ENCODE results near the gene HOATZ.

Gene HOATZ

GRCh38 chr11:111514216-111515031, at the start of gene HOATZ:
HOATZ (plus strand) TSS chr11:111514778; CDS start chr11:111514785, 7 bp downstream.
- DNase-seq, result peak; percentile 38

DNA sequence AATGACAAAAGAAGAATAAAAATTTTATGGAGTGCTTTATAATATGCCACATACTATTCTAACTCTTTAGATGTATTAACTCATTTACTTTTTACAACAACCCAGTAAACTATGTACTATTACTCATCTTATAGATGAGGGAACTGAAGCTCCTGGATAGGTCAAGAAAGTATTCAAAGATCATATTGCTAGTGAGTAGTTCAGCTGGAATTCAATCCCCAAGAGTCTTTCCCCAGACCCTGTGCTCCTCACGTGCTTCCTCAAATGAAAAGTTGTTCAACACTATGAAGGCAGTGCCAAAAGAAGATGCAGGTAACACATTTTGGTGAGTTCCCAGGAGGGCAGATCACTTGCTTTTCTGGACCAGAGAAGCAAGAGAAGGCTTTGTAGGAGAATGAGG, 49.2 kb upstream of the HOATZ start:
- DNase-seq, result peak; percentile 86

GRCh38 chr11:111466615-111467014, 48.0 kb upstream of the HOATZ start:
- no peak for DNase-seq

- peak; percentile 65 for DNase-seq
Observed at GRCh38 chr11:111469200-111469599, 45.4 kb upstream of the HOATZ start.

GRCh38 chr11:111472228-111472627, 42.4 kb upstream of the HOATZ start:
- DNase-seq, result peak; percentile 11

DNA sequence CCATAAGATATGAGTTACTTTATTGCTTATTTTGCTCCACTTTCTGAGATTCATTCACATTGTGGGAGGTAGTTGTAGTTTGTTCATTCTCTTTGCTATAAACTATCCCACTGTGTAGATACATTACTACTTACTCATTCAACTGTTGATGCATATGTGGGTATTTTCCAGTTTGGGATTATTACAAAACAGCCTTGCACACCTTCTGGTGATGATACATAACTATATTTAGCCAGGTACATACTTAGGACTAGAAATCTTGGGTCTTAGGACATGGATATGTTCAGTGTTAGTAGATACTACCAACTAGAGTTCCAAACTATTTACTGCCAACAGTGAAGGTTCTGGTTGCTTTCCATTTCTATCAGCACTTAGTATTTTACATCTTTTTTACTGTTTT, 40.1 kb upstream of the HOATZ start:
- DNase-seq, result no peak

DNA sequence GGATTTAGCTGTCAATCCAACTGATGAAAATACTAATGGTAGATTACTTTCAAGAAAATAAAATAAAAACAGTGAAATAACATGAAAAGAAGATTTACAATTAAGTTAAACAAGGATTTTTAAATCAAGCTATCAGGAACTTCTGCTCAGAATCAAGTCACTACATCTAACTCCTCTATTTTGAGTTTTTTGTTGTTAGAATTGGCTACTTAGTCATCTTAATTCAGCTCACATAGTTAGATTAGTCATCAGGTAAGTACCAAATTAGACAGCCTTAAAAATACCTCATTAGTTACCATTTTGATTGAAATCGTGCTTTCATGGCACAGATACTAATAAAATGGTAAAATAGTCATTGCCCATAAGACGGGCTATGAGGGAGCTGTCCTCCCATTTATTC, 38.2 kb upstream of the HOATZ start:
- peak; percentile 36 for DNase-seq

DNA sequence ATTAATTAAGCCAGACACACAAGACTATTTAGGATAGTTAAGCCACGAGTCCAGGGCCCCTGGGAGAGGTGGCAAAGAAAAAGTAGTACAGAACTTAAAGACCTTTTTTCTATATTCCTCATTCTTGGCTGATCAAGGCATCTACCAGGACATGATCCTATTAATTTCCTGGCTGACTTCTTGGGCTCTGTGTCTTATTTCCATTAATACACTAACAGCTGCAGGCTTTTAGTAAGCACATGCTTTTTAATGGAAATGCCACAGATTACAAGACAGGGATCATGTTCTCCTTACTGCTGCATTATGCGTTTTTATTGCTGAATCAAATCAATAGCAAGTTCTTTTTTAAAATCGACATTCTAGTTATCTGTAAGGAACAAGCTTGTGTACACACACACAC, 37.6 kb upstream of the HOATZ start:
- no peak for DNase-seq

- DNase-seq, result no peak
Observed at GRCh38 chr11:111477898-111478297, 36.7 kb upstream of the HOATZ start.

GRCh38 chr11:111479666-111480065, 34.9 kb upstream of the HOATZ start:
- DNase-seq, result no peak

- no peak for DNase-seq
Observed at GRCh38 chr11:111483431-111483830, 31.1 kb upstream of the HOATZ start.

DNA sequence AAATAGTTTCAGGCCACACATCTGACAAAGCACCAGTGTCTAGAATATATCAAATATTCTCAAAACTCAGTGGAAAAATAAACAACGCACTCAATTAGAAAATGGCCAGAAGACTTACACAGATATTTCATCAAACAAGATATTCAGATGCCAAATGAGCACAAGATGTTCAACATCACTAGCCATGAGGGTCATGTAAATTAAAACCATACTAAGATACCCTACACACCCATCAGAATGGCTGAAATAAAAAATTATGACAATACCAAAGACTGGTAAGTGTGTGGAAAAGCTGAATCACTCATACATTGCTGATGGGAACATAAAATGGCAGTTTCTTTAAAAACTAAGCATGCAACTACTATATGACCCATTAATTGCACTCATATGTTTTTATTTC, 24.1 kb upstream of the HOATZ start:
- DNase-seq, result no peak

GRCh38 chr11:111494040-111494439, 20.5 kb upstream of the HOATZ start:
- DNase-seq, result no peak

DNA sequence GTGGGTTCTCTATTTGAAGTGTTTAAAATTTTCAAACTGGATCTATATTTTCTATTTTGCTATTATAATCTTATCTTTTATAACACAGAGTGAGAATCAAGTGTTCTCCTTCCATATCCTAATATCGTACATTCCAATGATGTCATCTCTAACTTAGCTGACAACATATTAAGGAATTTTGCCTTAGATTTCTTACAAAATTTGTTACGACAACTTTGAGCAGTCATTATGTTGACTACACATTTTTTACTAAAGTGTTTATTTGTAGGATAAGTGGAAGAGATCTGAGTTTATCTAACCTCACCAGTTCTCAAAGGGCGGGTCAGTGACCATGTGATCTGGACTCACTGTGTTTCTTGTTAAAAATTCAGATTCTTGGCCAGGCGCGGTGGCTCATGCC, 15.1 kb upstream of the HOATZ start:
- no peak for DNase-seq

- no peak for DNase-seq
Observed at GRCh38 chr11:111500481-111500880, 14.1 kb upstream of the HOATZ start.

GRCh38 chr11:111502611-111503010, 12.0 kb upstream of the HOATZ start:
- DNase-seq, result no peak

- no peak for DNase-seq
Observed at GRCh38 chr11:111510311-111510710, 4.3 kb upstream of the HOATZ start.

GRCh38 chr11:111512296-111513239, 2.0 kb upstream of the HOATZ start, which contains the start of gene BTG4:
BTG4 (minus strand) TSS chr11:111512386; CDS start chr11:111498776, 13,610 bp downstream.
- DNase-seq, result peak; percentile 47

- DNase-seq, result no peak
Observed at GRCh38 chr11:111513240-111513605, 1.4 kb upstream of the HOATZ start.

DNA sequence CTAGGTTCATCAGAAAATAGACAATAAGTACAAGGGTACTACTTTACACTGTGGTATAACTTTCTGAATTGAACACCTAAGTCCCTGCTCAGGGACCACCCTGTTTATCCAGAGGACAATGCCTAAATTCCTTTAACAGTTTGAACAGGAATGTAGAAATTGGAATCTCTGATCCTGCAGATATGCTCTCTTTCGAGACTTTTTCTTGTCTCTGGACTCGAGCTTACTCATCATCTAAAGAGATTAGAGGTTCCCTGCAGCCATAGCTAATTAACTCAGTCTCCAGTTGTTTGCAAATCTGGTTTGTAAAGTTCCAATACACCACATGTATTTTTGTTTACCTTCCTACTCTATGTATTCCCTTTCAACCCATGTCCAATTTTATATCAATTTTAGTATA, 1.0 kb downstream of the HOATZ start:
- DNase-seq, result no peak

DNA sequence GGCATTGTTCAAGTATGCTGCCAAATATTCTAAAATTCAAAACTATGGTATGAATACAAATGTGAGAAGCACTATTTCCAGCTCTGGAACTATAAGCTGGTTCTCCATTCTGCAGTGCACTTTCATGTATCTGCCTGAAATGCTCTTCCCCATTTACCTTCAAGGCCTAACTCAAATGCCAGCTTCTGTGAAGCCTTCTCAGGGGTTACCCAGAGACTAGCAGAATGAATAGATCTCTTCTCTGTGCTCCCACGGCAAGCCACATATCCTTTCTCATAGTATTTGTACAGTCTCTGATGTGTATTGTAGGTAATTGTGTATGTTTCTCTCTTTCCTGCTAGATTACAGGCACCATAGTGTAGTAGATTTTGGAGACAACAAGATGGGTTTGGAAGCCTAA, 4.1 kb downstream of the HOATZ start:
- no peak for DNase-seq

DNA sequence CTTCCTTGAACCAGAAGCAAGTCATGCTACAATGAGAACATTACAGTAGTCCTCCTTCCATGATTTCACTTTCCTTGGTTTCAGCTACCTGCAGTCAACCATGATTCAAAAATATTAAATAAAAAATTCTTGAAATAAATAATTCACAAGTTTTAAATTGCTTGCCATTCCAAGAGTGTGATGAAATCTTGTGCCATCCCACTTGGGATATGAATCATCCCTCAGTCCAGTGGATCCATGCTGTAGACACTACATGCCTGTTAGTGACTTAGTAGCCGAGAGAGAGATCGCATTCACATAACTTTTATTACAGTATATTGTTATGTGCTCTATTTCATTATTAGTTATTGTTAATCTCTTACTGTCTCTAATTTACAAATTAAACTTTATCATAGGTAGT, 6.0 kb downstream of the HOATZ start:
- DNase-seq, result peak; percentile 72

GRCh38 chr11:111521135-111521534, 6.6 kb downstream of the HOATZ start:
- DNase-seq, result peak; percentile 58

DNA sequence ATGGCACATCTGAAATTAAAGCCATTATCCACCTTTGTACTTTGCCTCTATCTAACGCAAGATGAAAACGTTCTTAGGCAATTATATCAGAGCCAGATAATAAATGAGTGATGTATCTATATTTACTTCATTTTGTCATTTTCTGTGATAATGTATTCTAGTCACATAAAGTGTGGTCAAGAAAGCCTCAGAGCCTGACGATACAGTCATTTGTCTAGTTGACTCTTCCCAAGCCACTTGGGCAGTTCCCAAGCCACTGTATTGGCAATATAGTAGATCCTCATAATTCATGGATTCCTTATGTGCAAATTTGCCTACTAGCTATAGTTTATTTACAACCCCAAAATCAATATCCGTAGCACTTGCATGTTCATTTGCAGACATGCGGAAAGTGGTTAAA, 7.8 kb downstream of the HOATZ start:
- no peak for DNase-seq
